GM23248 (cell line): ENCODE results near the gene DENND1A.

Experiments used
- EZH2 ChIP-seq: fragments of 200-600 bp; sonication (generic); IDR thresholded peaks from 2 replicates; pipeline ENCODE4 v1.6.1; 2018; ENCODE audit warnings: antibody characterized with exemption, mild to moderate bottlenecking; ENCODE audit not compliant: insufficient read depth, poor library complexity, severe bottlenecking
- EZH2phosphoT487 ChIP-seq: fragments of 200-600 bp; sonication (generic); IDR thresholded peaks from 2 replicates; pipeline ENCODE4 v1.6.1; 2018; ENCODE audit warnings: antibody characterized with exemption, moderate library complexity, mild to moderate bottlenecking, low read depth; ENCODE audit not compliant: insufficient read depth

DNA sequence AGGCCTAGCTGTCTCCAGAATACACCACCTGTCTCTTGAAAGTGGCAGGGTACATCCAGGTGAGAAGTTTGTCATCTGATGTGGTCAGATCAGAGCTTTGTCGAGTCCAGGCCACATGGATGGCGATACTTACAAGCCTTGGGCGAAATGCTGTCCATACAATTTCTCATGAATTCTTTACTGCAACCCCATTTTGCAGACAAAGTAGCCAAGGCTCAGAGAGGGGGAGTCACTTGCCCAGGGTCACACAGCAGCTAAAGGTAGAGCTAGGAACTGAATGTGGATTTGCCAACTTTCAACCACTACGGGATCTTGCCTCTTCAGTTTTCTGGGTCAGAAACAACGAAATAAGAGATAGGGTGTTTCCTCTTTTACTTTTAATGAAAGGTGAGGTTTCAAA lies 538.7 kb downstream of the DENND1A start:
- TF ChIP-seq EZH2 (no peak), EZH2phosphoT487 (no peak)
